GM12891 (cell line): ENCODE results near the gene ZFYVE9.

Experiments
- PAX5 ChIP-seq: IDR thresholded peaks from 2 replicates; pipeline ENCODE4 v1.6.1; 2011; ENCODE audit warnings: low read length, moderate library complexity, mild to moderate bottlenecking; ENCODE audit not compliant: insufficient read depth, severe bottlenecking
- POLR2A ChIP-seq: IDR thresholded peaks from 2 replicates; pipeline ENCODE4 v1.6.1; 2011; ENCODE audit warnings: low read depth, low read length, control low read depth
- POLR2AphosphoS5 ChIP-seq: IDR thresholded peaks from 2 replicates; pipeline ENCODE4 v1.6.1; 2011; ENCODE audit warnings: low read depth, low read length, control low read depth
- TAF1 ChIP-seq: IDR thresholded peaks from 2 replicates; pipeline ENCODE4 v1.6.1; 2011; ENCODE audit warnings: low read depth, low read length, control low read depth

- no peak for TF ChIP-seq TAF1
- TF ChIP-seq PAX5 = no peak
- no peak for TF ChIP-seq POLR2A
- TF ChIP-seq POLR2AphosphoS5 = no peak
These were observed 218.7 kb downstream of the ZFYVE9 start for GRCh38 chr1:52360595-52360968.
